GM23248 (cell line): Measurements from ENCODE around the gene ACTN2. TPM values are rescaled to one million over a fixed set of nuclear protein-coding genes. Genes with fewer than 3 reads are reported as not detected.

Experiments
- DNase-seq: peaks from one replicate; pipeline ENCODE4 v3.0.0-alpha.2; 2015
- H2AFZ ChIP-seq: fragments of 200-600 bp; sonication (generic); 2 replicates; pipeline ENCODE4 v1.6.1; 2016; ENCODE audit warnings: antibody characterized with exemption
- H3F3A ChIP-seq: fragments of 200-600 bp; sonication (generic); 2 replicates; pipeline ENCODE4 v1.6.1; 2016; ENCODE audit warnings: mild to moderate bottlenecking, antibody characterized with exemption, mixed run types; ENCODE audit not compliant: insufficient read depth
- H3K27ac ChIP-seq: fragments of 200-600 bp; sonication (generic); 2 replicates; pipeline ENCODE4 v1.5.1; 2016; ENCODE audit warnings: mild to moderate bottlenecking
- H3K27me3 ChIP-seq: fragments of 200-600 bp; sonication (generic); replicated peaks from 2 replicates; pipeline ENCODE4 v1.6.1; 2016; ENCODE audit warnings: mild to moderate bottlenecking; ENCODE audit not compliant: insufficient read depth
- H3K36me3 ChIP-seq: fragments of 200-600 bp; sonication (generic); 2 replicates; pipeline ENCODE4 v1.6.1; 2016; ENCODE audit warnings: low read depth, mild to moderate bottlenecking
- H3K4me1 ChIP-seq: fragments of 200-600 bp; sonication (generic); 2 replicates; pipeline ENCODE4 v1.6.1; 2016; ENCODE audit warnings: mild to moderate bottlenecking; ENCODE audit not compliant: insufficient read depth
- H3K4me2 ChIP-seq: fragments of 200-600 bp; sonication (generic); one replicate; pipeline ENCODE4 v1.6.1; 2016; ENCODE audit warnings: mild to moderate bottlenecking; ENCODE audit not compliant: unreplicated experiment
- H3K4me3 ChIP-seq: fragments of 200-600 bp; sonication (generic); 2 replicates; pipeline ENCODE4 v1.5.1; 2016; ENCODE audit warnings: mild to moderate bottlenecking
- H3K79me2 ChIP-seq: fragments of 200-600 bp; sonication (generic); 2 replicates; pipeline ENCODE4 v1.6.1; 2016; ENCODE audit warnings: mild to moderate bottlenecking; ENCODE audit not compliant: insufficient read depth
- H3K9ac ChIP-seq: fragments of 200-600 bp; sonication (generic); 2 replicates; pipeline ENCODE4 v1.6.1; 2016; ENCODE audit warnings: mild to moderate bottlenecking
- H3K9me2 ChIP-seq: fragments of 200-600 bp; sonication (generic); 2 replicates; pipeline ENCODE4 v1.6.1; 2016; ENCODE audit warnings: mixed run types, mild to moderate bottlenecking, moderate library complexity; ENCODE audit not compliant: insufficient read depth
- H3K9me3 ChIP-seq: fragments of 200-600 bp; sonication (generic); one replicate; pipeline ENCODE4 v1.6.1; 2017; ENCODE audit warnings: low read depth
- H4K20me1 ChIP-seq: fragments of 200-600 bp; sonication (generic); 2 replicates; pipeline ENCODE4 v1.6.0; 2016; ENCODE audit not compliant: insufficient read depth
- EZH2 ChIP-seq: fragments of 200-600 bp; sonication (generic); IDR thresholded peaks from 2 replicates; pipeline ENCODE4 v1.6.1; 2018; ENCODE audit warnings: antibody characterized with exemption, mild to moderate bottlenecking; ENCODE audit not compliant: insufficient read depth, poor library complexity, severe bottlenecking
- EZH2phosphoT487 ChIP-seq: fragments of 200-600 bp; sonication (generic); IDR thresholded peaks from 2 replicates; pipeline ENCODE4 v1.6.1; 2018; ENCODE audit warnings: antibody characterized with exemption, moderate library complexity, mild to moderate bottlenecking, low read depth; ENCODE audit not compliant: insufficient read depth
- WGBS, 2 experiments: methylation state at CpG; one replicate each; pipeline ENCODE4 v1.1.6; 2015 to 2017; ENCODE audit warnings: low lambda C conversion rate in 2 of 2, low coverage in 1 of 2; ENCODE audit errors: missing lambda C conversion rate in 2 of 2; 5-methylcytosine and 5-hydroxymethylcytosine counted together
- in situ Hi-C: fragments of 300-500 bp; cut with MboI; formaldehyde crosslinking; loops from 2 replicates; pipeline ENCODE4 v1.15.0; 2020
- polyA plus RNA-seq: library from polyadenylated mRNA; unstranded; fragments of >200 nt; fragmentation: Nextera tagmentation; extraction: Ambion mirVana; gene quantifications from 2 replicates; pipeline ENCODE4 v1.2.1, GENCODE V29; 2016
- total RNA-seq: library from RNA; depleted of rRNA; stranded (reverse); fragments of >200 nt; shearing (Covaris generic); gene quantifications from 2 replicates; pipeline ENCODE4 v1.2.3, GENCODE V29; 2014

The ACTN2 gene
- total and polyA plus RNA-seq, 2 experiments from 2014 or later = not detected

GRCh38 chr1:236720611-236721010 is 34.3 kb downstream of the ACTN2 start:
- DNase-seq = no peak
- H3K4me3 ChIP-seq = no peak overlapping the region
- H3K4me1 ChIP-seq = no peaks in the 10 kb centered on the region
- no peaks in the 10 kb centered on the region for H4K20me1 ChIP-seq
- in situ Hi-C loops = no loop called here
- 0% methylated on average over 1 of the region's 1 CpG; no CpG with 5 or more reads in 1 of the 2 experiments for WGBS, 2 experiments
- no peak overlapping the region for H3K27ac ChIP-seq
- H3K79me2 ChIP-seq = no peaks in the 10 kb centered on the region
- no peaks in the 10 kb centered on the region for H3K9me2 ChIP-seq
- no peak overlapping the region for H2AFZ ChIP-seq
- H3K4me2 ChIP-seq = no peak overlapping the region
- H3K9ac ChIP-seq = no peak overlapping the region
- no peaks in the 10 kb centered on the region for H3K9me3 ChIP-seq
- no peaks in the 10 kb centered on the region for H3F3A ChIP-seq
- no peaks in the 10 kb centered on the region for H3K36me3 ChIP-seq
- no peaks in the 10 kb centered on the region for H3K27me3 ChIP-seq
- no peak for TF ChIP-seq EZH2phosphoT487
- TF ChIP-seq EZH2 = no peak

DNA sequence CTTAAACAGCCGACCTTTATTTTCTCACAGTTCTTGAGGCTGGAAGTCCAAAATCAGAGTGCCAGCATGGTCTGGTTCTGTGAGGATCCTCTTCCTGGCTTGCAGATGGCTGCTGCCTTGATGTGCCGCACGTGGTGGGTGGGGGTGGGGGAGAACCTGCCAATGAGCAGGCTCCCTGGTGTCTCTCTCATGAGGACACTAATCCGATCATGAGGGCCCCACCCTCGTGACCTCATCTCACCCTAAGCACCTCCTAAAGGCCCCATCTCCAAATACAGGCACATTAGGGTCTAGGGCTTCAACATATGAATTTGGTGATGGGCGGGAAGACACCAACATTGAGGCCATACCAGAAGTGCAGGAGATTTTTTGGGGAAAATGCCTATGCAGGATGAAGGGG is 37.8 kb downstream of the ACTN2 start:
- H3K9me2 ChIP-seq = no peaks in the 10 kb centered on the region
- no peak overlapping the region for H3K27ac ChIP-seq
- TF ChIP-seq EZH2 (no peak), EZH2phosphoT487 (no peak)
- no peak overlapping the region for H3K4me2 ChIP-seq
- H4K20me1 ChIP-seq = no peaks in the 10 kb centered on the region
- no peaks in the 10 kb centered on the region for H3K27me3 ChIP-seq
- H3K36me3 ChIP-seq = no peaks in the 10 kb centered on the region
- no peak overlapping the region for H3K9ac ChIP-seq
- H3K4me3 ChIP-seq = no peak overlapping the region
- no peaks in the 10 kb centered on the region for H3K79me2 ChIP-seq
- in situ Hi-C loops = no loop called here
- no peak overlapping the region for H2AFZ ChIP-seq
- no peaks in the 10 kb centered on the region for H3K4me1 ChIP-seq
- H3F3A ChIP-seq = no peaks in the 10 kb centered on the region
- no peak for DNase-seq
- H3K9me3 ChIP-seq = no peaks in the 10 kb centered on the region
- 41 to 53% methylated on average over 6 of the region's 6 CpGs for WGBS, 2 experiments

DNA sequence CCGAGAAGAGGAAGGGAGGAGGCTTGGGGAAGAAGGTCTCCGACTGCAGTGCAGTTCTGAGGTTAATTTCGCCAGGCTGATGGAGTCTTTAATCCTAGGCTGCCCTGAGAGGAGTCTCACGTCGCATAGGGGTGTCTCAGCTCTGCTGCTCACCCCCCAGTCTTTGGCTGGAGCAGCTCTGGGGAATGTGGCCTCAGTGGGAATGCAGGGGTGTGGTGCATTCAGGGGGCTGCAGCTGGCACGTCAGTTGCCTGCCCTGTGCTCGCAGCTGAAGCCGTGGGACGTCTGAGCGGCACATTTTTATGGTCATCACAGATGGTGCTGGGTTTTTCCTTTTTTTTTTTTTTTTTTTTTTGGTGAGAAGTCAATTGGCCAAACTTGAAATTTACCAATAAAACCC is 38.2 kb downstream of the ACTN2 start:
- WGBS, 2 experiments = 25 to 34% methylated on average over 10 of the region's 10 CpGs
- H2AFZ ChIP-seq = no peak overlapping the region
- no peaks in the 10 kb centered on the region for H3K27me3 ChIP-seq
- H3F3A ChIP-seq = no peaks in the 10 kb centered on the region
- no peaks in the 10 kb centered on the region for H3K36me3 ChIP-seq
- H3K4me1 ChIP-seq = no peaks in the 10 kb centered on the region
- H3K9me3 ChIP-seq = no peaks in the 10 kb centered on the region
- no peak for TF ChIP-seq EZH2
- TF ChIP-seq EZH2phosphoT487 = no peak
- no peak overlapping the region for H3K4me2 ChIP-seq
- H3K9ac ChIP-seq = no peak overlapping the region
- H3K9me2 ChIP-seq = no peaks in the 10 kb centered on the region
- H4K20me1 ChIP-seq = no peaks in the 10 kb centered on the region
- in situ Hi-C loops = no loop called here
- no peak overlapping the region for H3K27ac ChIP-seq
- no peak overlapping the region for H3K4me3 ChIP-seq
- no peak for DNase-seq
- H3K79me2 ChIP-seq = no peaks in the 10 kb centered on the region

DNA sequence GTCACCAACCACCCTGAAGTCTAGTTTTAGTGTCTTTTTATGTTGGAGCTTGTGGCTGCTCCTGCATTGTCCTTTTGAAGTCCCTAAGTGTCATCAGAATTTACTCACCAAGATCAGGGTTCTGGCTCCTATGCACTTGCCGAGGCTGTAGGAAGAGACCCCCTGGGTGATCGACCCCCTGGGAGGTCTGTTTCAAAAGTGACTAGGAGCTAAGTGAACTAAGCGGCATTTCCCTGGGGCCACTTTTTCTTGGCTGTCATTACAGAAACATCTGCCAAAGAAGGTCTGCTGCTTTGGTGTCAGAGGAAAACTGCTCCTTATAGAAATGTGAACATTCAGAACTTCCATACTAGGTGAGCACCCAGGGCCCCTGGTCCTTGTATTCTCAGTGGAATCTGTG is 39.4 kb downstream of the ACTN2 start:
- Histone ChIP-seq H3K36me3 (no peaks in the 10 kb centered on the region), H3K9ac (no peak overlapping the region), H3K9me2 (no peaks in the 10 kb centered on the region), H3K4me1 (no peaks in the 10 kb centered on the region), H3F3A (no peaks in the 10 kb centered on the region), H3K27ac (no peak overlapping the region), H4K20me1 (no peaks in the 10 kb centered on the region), H3K79me2 (no peaks in the 10 kb centered on the region), H3K9me3 (no peaks in the 10 kb centered on the region), H3K27me3 (no peaks in the 10 kb centered on the region), H3K4me2 (no peak overlapping the region), H2AFZ (no peak overlapping the region), H3K4me3 (no peak overlapping the region)
- no peak for DNase-seq
- TF ChIP-seq EZH2 (no peak), EZH2phosphoT487 (no peak)
- in situ Hi-C loops = loop anchor here (25.0 kb wide), 1 partner anchor 837 kb away; no protein-coding TSS in a partner anchor
- 29 to 36% methylated on average over 3 of the region's 3 CpGs for WGBS, 2 experiments

DNA sequence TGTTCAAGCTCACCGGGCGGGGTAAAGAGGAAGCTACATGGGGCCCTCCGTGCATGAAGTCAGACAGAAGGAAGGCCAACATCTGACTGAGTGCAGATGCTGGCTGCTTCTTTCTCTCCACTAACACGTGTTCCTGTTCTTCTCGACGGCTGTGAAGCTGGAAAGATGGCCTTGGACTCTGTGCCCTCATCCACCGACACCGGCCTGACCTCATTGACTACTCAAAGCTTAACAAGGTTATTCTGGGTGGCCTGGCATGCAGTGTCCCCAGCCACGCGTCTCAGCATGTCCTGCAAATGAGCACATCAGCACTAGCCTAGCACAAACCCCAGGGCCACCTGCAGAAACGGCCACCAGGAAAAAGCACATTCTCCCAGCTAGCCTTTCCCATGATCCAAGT is 41.2 kb downstream of the ACTN2 start:
- 47 to 54% methylated on average over 11 of the region's 11 CpGs for WGBS, 2 experiments
- in situ Hi-C loops = loop anchor here (25.0 kb wide), 1 partner anchor 835 kb away; no protein-coding TSS in a partner anchor
- Histone ChIP-seq H3K27me3 (no peaks in the 10 kb centered on the region), H3K79me2 (no peaks in the 10 kb centered on the region), H3K36me3 (no peaks in the 10 kb centered on the region), H3K4me3 (no peak overlapping the region), H3K9me2 (no peaks in the 10 kb centered on the region), H3K4me2 (no peak overlapping the region), H3K27ac (no peak overlapping the region), H3F3A (no peaks in the 10 kb centered on the region), H3K9ac (no peak overlapping the region), H4K20me1 (no peaks in the 10 kb centered on the region), H3K4me1 (no peaks in the 10 kb centered on the region), H3K9me3 (no peaks in the 10 kb centered on the region), H2AFZ (no peak overlapping the region)
- DNase-seq = no peak
- no peak for TF ChIP-seq EZH2phosphoT487
- TF ChIP-seq EZH2 = no peak
